ENCODE measurements around the gene CDK5R1. TPM values are rescaled to one million over a fixed set of nuclear protein-coding genes. Genes with fewer than 3 reads are reported as not detected.

Gene CDK5R1
- total and polyA plus RNA-seq, 2 experiments from 2014 or later, result 2.5 to 3.5 TPM

DNA sequence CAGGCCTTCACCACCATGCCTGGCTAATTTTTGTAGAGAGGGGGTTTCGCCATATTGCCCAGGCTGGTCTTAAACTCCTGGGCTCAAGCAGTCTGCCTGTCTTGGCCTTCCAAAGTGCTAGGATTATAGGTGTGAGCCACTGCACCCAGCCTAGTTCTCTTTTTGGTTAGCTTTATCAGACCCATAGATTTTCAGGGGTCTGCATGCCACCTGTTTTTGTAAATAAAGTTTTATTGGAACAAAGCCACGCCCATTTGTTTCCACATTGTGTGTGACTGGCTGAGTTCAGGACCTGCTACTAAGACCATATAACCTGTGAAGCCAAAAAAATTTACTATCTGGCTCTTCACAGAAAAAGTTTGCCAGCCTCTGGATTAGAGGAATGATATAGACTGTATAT lies 34.9 kb upstream of the CDK5R1 start:
- no peaks in the 10 kb centered on the region for H3K4me1 ChIP-seq (ENCODE audit: low read depth)
- no peak overlapping the region for H3K27ac ChIP-seq
- H3K4me3 ChIP-seq, result no peak overlapping the region
- H3K36me3 ChIP-seq, result peaks cover 75% of the 10 kb centered on the region
- no peaks in the 10 kb centered on the region for H3K9me3 ChIP-seq (ENCODE audit: low read depth)
- no peak for DNase-seq (ENCODE audit: low read depth in 1 of 2, low spot score in 1 of 2)
- TF ChIP-seq, protein P1, sequence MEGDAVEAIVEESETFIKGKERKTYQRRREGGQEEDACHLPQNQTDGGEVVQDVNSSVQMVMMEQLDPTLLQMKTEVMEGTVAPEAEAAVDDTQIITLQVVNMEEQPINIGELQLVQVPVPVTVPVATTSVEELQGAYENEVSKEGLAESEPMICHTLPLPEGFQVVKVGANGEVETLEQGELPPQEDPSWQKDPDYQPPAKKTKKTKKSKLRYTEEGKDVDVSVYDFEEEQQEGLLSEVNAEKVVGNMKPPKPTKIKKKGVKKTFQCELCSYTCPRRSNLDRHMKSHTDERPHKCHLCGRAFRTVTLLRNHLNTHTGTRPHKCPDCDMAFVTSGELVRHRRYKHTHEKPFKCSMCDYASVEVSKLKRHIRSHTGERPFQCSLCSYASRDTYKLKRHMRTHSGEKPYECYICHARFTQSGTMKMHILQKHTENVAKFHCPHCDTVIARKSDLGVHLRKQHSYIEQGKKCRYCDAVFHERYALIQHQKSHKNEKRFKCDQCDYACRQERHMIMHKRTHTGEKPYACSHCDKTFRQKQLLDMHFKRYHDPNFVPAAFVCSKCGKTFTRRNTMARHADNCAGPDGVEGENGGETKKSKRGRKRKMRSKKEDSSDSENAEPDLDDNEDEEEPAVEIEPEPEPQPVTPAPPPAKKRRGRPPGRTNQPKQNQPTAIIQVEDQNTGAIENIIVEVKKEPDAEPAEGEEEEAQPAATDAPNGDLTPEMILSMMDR (IDR thresholded peaks at IDR 0.05; ENCODE audit: low read depth, low read length), result no peak
- no peaks in the 10 kb centered on the region for H3K27me3 ChIP-seq

DNA sequence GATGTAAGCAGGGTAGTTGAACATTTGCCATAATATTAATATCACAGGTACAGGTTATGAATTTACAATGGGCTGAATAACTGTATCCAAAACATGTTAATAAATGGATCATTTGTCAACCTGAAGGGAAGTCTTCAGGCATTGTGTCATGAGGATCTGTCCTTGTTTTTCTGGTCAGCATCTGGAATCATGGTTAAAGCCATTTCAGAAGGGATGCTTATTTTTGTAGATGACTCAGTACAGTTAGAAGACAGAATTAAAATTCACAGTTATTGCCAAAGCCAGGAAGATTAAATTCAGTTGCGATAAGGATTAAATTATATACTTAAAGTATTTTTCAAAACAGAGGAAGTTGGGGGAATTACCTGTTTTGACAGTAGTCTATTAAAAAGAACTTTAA lies 34.5 kb upstream of the CDK5R1 start:
- Histone ChIP-seq H3K4me3 (no peak overlapping the region), H3K27ac (no peak overlapping the region), H3K27me3 (no peaks in the 10 kb centered on the region), H3K36me3 (peaks cover 73% of the 10 kb centered on the region), H3K9me3 (ENCODE audit: low read depth) (no peaks in the 10 kb centered on the region), H3K4me1 (ENCODE audit: low read depth) (no peaks in the 10 kb centered on the region)
- DNase-seq (ENCODE audit: low read depth in 1 of 2, low spot score in 1 of 2), result no peak
- TF ChIP-seq, protein P1 (IDR thresholded peaks at IDR 0.05; ENCODE audit: low read depth, low read length), result no peak

DNA sequence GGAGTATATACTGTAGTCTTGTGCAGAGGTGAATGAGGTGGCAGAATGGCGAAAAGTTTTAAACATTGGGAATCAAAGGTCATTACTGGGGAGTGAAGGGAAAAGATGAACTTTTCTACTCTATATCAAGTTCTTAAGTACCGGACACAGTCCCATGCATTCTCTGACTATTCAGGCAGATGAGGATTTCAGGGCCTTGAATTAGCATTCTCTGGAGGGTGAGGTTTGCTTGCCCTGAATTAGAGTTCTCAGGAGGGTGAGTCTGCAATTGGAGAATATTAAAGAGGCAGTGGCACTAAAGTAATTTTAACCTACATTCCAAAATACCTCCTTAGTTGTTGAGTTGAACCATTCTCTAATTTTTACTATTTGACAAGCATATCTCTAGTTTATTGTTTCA lies 33.4 kb upstream of the CDK5R1 start:
- no peak overlapping the region for H3K27ac ChIP-seq
- TF ChIP-seq, protein P1 (IDR thresholded peaks at IDR 0.05; ENCODE audit: low read depth, low read length), result no peak
- no peaks in the 10 kb centered on the region for H3K4me1 ChIP-seq (ENCODE audit: low read depth)
- H3K27me3 ChIP-seq, result no peaks in the 10 kb centered on the region
- no peak for DNase-seq (ENCODE audit: low read depth in 1 of 2, low spot score in 1 of 2)
- H3K36me3 ChIP-seq, result peaks cover 64% of the 10 kb centered on the region
- H3K9me3 ChIP-seq (ENCODE audit: low read depth), result no peaks in the 10 kb centered on the region
- H3K4me3 ChIP-seq, result no peak overlapping the region

DNA sequence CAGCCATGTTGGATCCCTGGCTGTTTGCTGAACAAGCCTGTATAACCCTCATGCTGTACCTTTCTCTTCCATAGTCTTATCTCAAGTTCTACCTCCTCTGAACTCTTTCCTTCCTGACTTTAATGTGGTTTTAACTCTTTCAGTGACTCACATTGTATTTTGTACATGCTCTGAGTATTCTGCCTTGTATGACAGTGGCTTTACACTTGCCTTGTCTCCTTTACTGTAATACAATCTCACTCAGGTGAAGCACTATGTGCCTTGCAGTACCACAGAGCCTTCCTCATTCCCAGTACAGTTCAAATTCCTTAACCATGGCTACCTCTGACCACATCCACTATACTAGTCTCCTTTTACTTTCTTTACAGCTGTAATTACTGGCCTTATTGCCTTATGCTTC lies 28.4 kb upstream of the CDK5R1 start:
- Histone ChIP-seq H3K4me1 (ENCODE audit: low read depth) (no peaks in the 10 kb centered on the region), H3K4me3 (no peak overlapping the region), H3K36me3 (peaks cover 37% of the 10 kb centered on the region), H3K27ac (peak overlapping the region; percentile 12), H3K27me3 (no peaks in the 10 kb centered on the region), H3K9me3 (ENCODE audit: low read depth) (no peaks in the 10 kb centered on the region)
- DNase-seq (ENCODE audit: low read depth in 1 of 2, low spot score in 1 of 2), result no peak
- TF ChIP-seq, protein P1 (IDR thresholded peaks at IDR 0.05; ENCODE audit: low read depth, low read length), result no peak

DNA sequence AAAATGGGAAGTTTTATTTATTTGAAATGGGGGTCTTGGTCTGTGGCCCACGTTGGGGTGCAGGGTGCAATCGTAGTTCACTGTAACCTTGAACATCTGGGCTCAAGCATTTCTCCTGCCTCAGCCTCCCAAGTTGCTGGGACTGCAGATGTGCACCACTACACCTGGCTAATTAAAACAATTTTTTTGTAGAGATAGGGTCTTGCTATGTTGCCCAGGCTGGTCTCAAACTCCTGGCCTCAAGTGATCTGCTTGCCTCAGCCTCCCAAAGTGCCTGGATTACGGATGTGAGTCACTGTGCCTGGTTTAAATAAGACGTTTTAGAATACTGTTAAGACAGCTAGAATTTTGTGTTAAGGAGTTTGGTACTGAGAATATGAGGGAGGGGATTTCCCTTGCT lies 26.7 kb upstream of the CDK5R1 start:
- H3K27ac ChIP-seq, result no peak overlapping the region
- no peak for DNase-seq (ENCODE audit: low read depth in 1 of 2, low spot score in 1 of 2)
- H3K9me3 ChIP-seq (ENCODE audit: low read depth), result no peaks in the 10 kb centered on the region
- no peaks in the 10 kb centered on the region for H3K27me3 ChIP-seq
- H3K4me1 ChIP-seq (ENCODE audit: low read depth), result no peaks in the 10 kb centered on the region
- no peak overlapping the region for H3K4me3 ChIP-seq
- TF ChIP-seq, protein P1 (IDR thresholded peaks at IDR 0.05; ENCODE audit: low read depth, low read length), result no peak
- H3K36me3 ChIP-seq, result peaks cover 35% of the 10 kb centered on the region

DNA sequence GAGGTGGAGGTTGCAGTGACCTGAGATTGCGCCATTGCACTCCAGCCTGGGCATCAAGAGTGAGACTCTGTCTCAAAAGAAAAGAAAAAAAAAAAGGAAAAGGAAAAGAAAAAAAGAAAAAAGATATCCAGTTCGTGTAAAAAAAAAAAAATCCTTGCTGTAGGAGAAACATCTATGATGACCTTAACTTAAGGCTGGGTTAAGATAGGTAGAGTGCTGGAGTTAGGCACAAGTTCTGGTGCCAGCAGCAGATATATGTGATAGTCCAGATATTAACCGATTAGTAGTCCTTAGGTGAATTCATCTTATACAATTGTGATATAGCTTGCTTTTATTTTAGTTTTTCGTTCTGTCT lies 25.3 kb upstream of the CDK5R1 start:
- H3K9me3 ChIP-seq (ENCODE audit: low read depth), result no peaks in the 10 kb centered on the region
- no peak overlapping the region for H3K4me3 ChIP-seq
- H3K4me1 ChIP-seq (ENCODE audit: low read depth), result no peaks in the 10 kb centered on the region
- TF ChIP-seq, protein P1 (IDR thresholded peaks at IDR 0.05; ENCODE audit: low read depth, low read length), result no peak
- H3K27me3 ChIP-seq, result no peaks in the 10 kb centered on the region
- peaks cover 32% of the 10 kb centered on the region for H3K36me3 ChIP-seq
- no peak for DNase-seq (ENCODE audit: low read depth in 1 of 2, low spot score in 1 of 2)
- H3K27ac ChIP-seq, result no peak overlapping the region

Data from cardiac muscle cell (in vitro differentiated cells and primary cell).